Suprapubic skin (tissue), 4 donors: ENCODE results near the gene JPH3. TPM values are rescaled to one million over a fixed set of nuclear protein-coding genes. Genes with fewer than 3 reads are reported as not detected.

Experiments used
- DNase-seq, 2 donors: peaks; one replicate each; pipeline ENCODE4 v3.0.0-alpha.2; 2019; ENCODE audit warnings: low spot score in 2 of 2
- H3K27ac ChIP-seq: fragments of 200-600 bp; sonication (generic); one replicate; pipeline ENCODE4 v1.5.1; 2019
- H3K27me3 ChIP-seq: fragments of 200-600 bp; sonication (generic); one replicate; pipeline ENCODE4 v1.5.1; 2019
- H3K36me3 ChIP-seq: fragments of 200-600 bp; sonication (generic); one replicate; pipeline ENCODE4 v1.5.1; 2019
- H3K4me1 ChIP-seq: fragments of 200-600 bp; sonication (generic); one replicate; pipeline ENCODE4 v1.5.1; 2019
- H3K4me3 ChIP-seq: fragments of 200-600 bp; sonication (generic); one replicate; pipeline ENCODE4 v1.5.1; 2019; ENCODE audit warnings: mild to moderate bottlenecking
- H3K9me3 ChIP-seq: fragments of 200-600 bp; sonication (generic); one replicate; pipeline ENCODE4 v1.5.1; 2019
- CTCF ChIP-seq, 2 donors: fragments of 200-600 bp in 1 of 2; fragments of 450-650 bp in 1 of 2; sonication (generic) in 1 of 2; IDR thresholded peaks; one replicate each; pipeline ENCODE4 v1.5.1; 2016 to 2019; ENCODE audit warnings: antibody characterized with exemption in 2 of 2, mild to moderate bottlenecking in 1 of 2, moderate library complexity in 1 of 2
- EP300 ChIP-seq: sonication (generic); formaldehyde crosslinking; IDR thresholded peaks from one replicate; pipeline ENCODE4 v1.6.1; 2017; ENCODE audit warnings: antibody characterized with exemption
- POLR2A ChIP-seq, 2 donors: fragments of 450-650 bp; IDR thresholded peaks; one replicate each; pipeline ENCODE4 v1.6.1; 2017; ENCODE audit warnings: antibody characterized with exemption in 2 of 2, mild to moderate bottlenecking in 2 of 2, moderate library complexity in 2 of 2
- POLR2AphosphoS5 ChIP-seq, 3 donors: sonication (generic); formaldehyde crosslinking; IDR thresholded peaks; one replicate each; pipeline ENCODE4 v1.6.1; 2017; ENCODE audit warnings: antibody characterized with exemption in 3 of 3
- WGBS: methylation state at CpG from one replicate; pipeline ENCODE4 v1.1.5; 2018; 5-methylcytosine and 5-hydroxymethylcytosine counted together
- total RNA-seq, 4 donors: library from RNA; depleted of rRNA; stranded (reverse); fragments of >200 nt; gene quantifications; one replicate each; pipeline ENCODE4 v1.1.0, GENCODE V29; 2016

The JPH3 gene
- total RNA-seq, 4 donors from 2014 or later, result not detected

- WGBS, result 47% methylated on average over 10 of the region's 14 CpGs
- Histone ChIP-seq H3K36me3 (no peaks in the 10 kb centered on the region), H3K27ac (no peak overlapping the region), H3K4me1 (no peaks in the 10 kb centered on the region), H3K27me3 (peaks cover 54% of the 10 kb centered on the region), H3K4me3 (no peak overlapping the region), H3K9me3 (peaks cover 7% of the 10 kb centered on the region)
- TF ChIP-seq POLR2A (IDR thresholded peaks at IDR 0.05) (no peak), POLR2AphosphoS5 (IDR thresholded peaks at IDR 0.05) (no peak), EP300 (no peak), CTCF (IDR thresholded peaks at IDR 0.05) (no peak)
- DNase-seq, result no peak
Measured at GRCh38 chr16:87627542-87628245, 25.4 kb downstream of the JPH3 start.

- peaks cover 49% of the 10 kb centered on the region for H3K27me3 ChIP-seq
- 94% methylated on average over 15 of the region's 25 CpGs for WGBS
- no peak for DNase-seq
- no peak overlapping the region for H3K27ac ChIP-seq
- no peak for TF ChIP-seq POLR2AphosphoS5 (IDR thresholded peaks at IDR 0.05)
- no peak for TF ChIP-seq CTCF (IDR thresholded peaks at IDR 0.05)
- H3K9me3 ChIP-seq, result peaks cover 7% of the 10 kb centered on the region
- no peaks in the 10 kb centered on the region for H3K36me3 ChIP-seq
- H3K4me1 ChIP-seq, result no peaks in the 10 kb centered on the region
- no peak overlapping the region for H3K4me3 ChIP-seq
Measured at GRCh38 chr16:87628246-87628923, 26.1 kb downstream of the JPH3 start.

- Histone ChIP-seq H3K9me3 (peaks cover 7% of the 10 kb centered on the region), H3K36me3 (no peaks in the 10 kb centered on the region), H3K27me3 (peaks cover 50% of the 10 kb centered on the region), H3K4me3 (no peak overlapping the region), H3K4me1 (no peaks in the 10 kb centered on the region), H3K27ac (no peak overlapping the region)
- TF ChIP-seq POLR2AphosphoS5 (IDR thresholded peaks at IDR 0.05), result no peak
- no peak for TF ChIP-seq POLR2A (IDR thresholded peaks at IDR 0.05)
- no peak for TF ChIP-seq EP300
- no peak for TF ChIP-seq CTCF (IDR thresholded peaks at IDR 0.05)
- WGBS, result 70% methylated on average over 5 of the region's 7 CpGs
- DNase-seq, result no peak
Measured at GRCh38 chr16:87628940-87629339, 26.6 kb downstream of the JPH3 start.

- no peak for DNase-seq
- H3K27ac ChIP-seq, result no peak overlapping the region
- TF ChIP-seq POLR2A (IDR thresholded peaks at IDR 0.05), result no peak
- TF ChIP-seq POLR2AphosphoS5 (IDR thresholded peaks at IDR 0.05), result no peak
- peaks cover 10% of the 10 kb centered on the region for H3K4me1 ChIP-seq
- no peaks in the 10 kb centered on the region for H3K36me3 ChIP-seq
- peaks cover 50% of the 10 kb centered on the region for H3K27me3 ChIP-seq
- WGBS, result 74% methylated on average over 2 of the region's 2 CpGs
- peaks cover 7% of the 10 kb centered on the region for H3K9me3 ChIP-seq
- H3K4me3 ChIP-seq, result no peak overlapping the region
Measured at GRCh38 chr16:87631067-87631466, 28.8 kb downstream of the JPH3 start.

- peaks cover 7% of the 10 kb centered on the region for H3K9me3 ChIP-seq
- H3K27me3 ChIP-seq, result peaks cover 34% of the 10 kb centered on the region
- peaks cover 16% of the 10 kb centered on the region for H3K4me1 ChIP-seq
- 90% methylated on average over 13 of the region's 14 CpGs for WGBS
- DNase-seq, result no peak
- no peak for TF ChIP-seq POLR2A (IDR thresholded peaks at IDR 0.05)
- no peak for TF ChIP-seq EP300
- no peak for TF ChIP-seq POLR2AphosphoS5 (IDR thresholded peaks at IDR 0.05)
- no peak for TF ChIP-seq CTCF (IDR thresholded peaks at IDR 0.05)
- no peak overlapping the region for H3K4me3 ChIP-seq
- no peak overlapping the region for H3K27ac ChIP-seq
- H3K36me3 ChIP-seq, result no peaks in the 10 kb centered on the region
Measured at GRCh38 chr16:87634411-87634810, 32.1 kb downstream of the JPH3 start.
